BJ (cell line): ENCODE data around the gene EPHA4. TPM values are rescaled to one million over a fixed set of nuclear protein-coding genes. Genes with fewer than 3 reads are reported as not detected.

Experiments used
- CTCF ChIA-PET: fragments of 350-600 bp; formaldehyde crosslinking; extraction: SDS; loops from one replicate; lab custom pipeline; 2021; ENCODE audit warnings: antibody characterized with exemption, inconsistent platforms; lab: Yijun Ruan, JAX
- POLR2A ChIA-PET: fragments of 300-600 bp; sonication (Branson Sonifier 250); formaldehyde crosslinking; extraction: SDS; loops from one replicate; lab custom pipeline; 2021; ENCODE audit warnings: antibody characterized with exemption; lab: Charles Lee
- DNase-seq: peaks from one replicate; pipeline ENCODE4 v3.0.0-alpha.2; 2011; ENCODE audit warnings: low read depth
- H3K27me3 ChIP-seq: 2 replicates; pipeline ENCODE4 v1.6.0; 2011; ENCODE audit warnings: low read length; ENCODE audit not compliant: control insufficient read depth, insufficient read depth
- H3K36me3 ChIP-seq: 2 replicates; pipeline ENCODE4 v1.5.1; 2011; ENCODE audit warnings: low read length; ENCODE audit not compliant: control insufficient read depth, insufficient read depth
- H3K4me3 ChIP-seq: 2 replicates; pipeline ENCODE4 v1.5.1; 2011; ENCODE audit warnings: low read depth, mild to moderate bottlenecking, control low read depth, low read length
- CTCF ChIP-seq: IDR thresholded peaks from 2 replicates; pipeline ENCODE4 v1.5.1; 2011; ENCODE audit warnings: low read depth, mild to moderate bottlenecking, control low read depth, inconsistent platforms, low read length, moderate library complexity; ENCODE audit not compliant: insufficient read depth
- polyA plus RNA-seq: library from polyadenylated mRNA; depleted of rRNA; stranded (reverse); fragments of >200 nt; gene quantifications from 2 replicates; pipeline ENCODE4 v1.2.3, GENCODE V29; 2011

The EPHA4 gene
- polyA plus RNA-seq, 1 experiment = 63.2 TPM

GRCh38 chr2:221480821-221481220, 91.3 kb downstream of the EPHA4 start:
- POLR2A ChIA-PET = no interaction called here
- TF ChIP-seq CTCF = no peak

GRCh38 chr2:221480163-221480562, 91.9 kb downstream of the EPHA4 start:
- CTCF ChIA-PET = interaction anchor here (1.0 kb wide), 1 partner anchor 23 kb away, joined by 3 read pairs; no protein-coding TSS in a partner anchor

More at GRCh38 chr2:221480821-221481220, 91.3 kb downstream of the EPHA4 start:
- peaks cover 13% of the 10 kb centered on the region for H3K36me3 ChIP-seq
- H3K27me3 ChIP-seq = no peaks in the 10 kb centered on the region
- DNase-seq = no peak
- no peak overlapping the region for H3K4me3 ChIP-seq
- CTCF ChIA-PET = no interaction called here

GRCh38 chr2:221478485-221478863, 93.6 kb downstream of the EPHA4 start:
- H3K27me3 ChIP-seq = no peaks in the 10 kb centered on the region
- ChIA-PET POLR2A (no interaction called here), CTCF (interaction anchor here (0.6 to 1.3 kb wide), 3 partner anchors 9 to 1814 kb away, joined by 3 read pairs; no protein-coding TSS in a partner anchor)
- H3K4me3 ChIP-seq = no peak overlapping the region
- no peak for TF ChIP-seq CTCF
- peaks cover 17% of the 10 kb centered on the region for H3K36me3 ChIP-seq
- DNase-seq = no peak

More at GRCh38 chr2:221480163-221480562, 91.9 kb downstream of the EPHA4 start:
- Histone ChIP-seq H3K4me3 (no peak overlapping the region), H3K27me3 (no peaks in the 10 kb centered on the region), H3K36me3 (peaks cover 14% of the 10 kb centered on the region)
- DNase-seq = no peak
- no peak for TF ChIP-seq CTCF
- POLR2A ChIA-PET = no interaction called here

GRCh38 chr2:221477714-221478484, 94.2 kb downstream of the EPHA4 start:
- POLR2A ChIA-PET = interaction anchor here (0.6 kb wide), 1 partner anchor 35 kb away, joined by 3 read pairs; no protein-coding TSS in a partner anchor
- no peak for DNase-seq
- H3K27me3 ChIP-seq = no peaks in the 10 kb centered on the region
- CTCF ChIA-PET = interaction anchor here (0.6 to 1.3 kb wide), 3 partner anchors 9 to 1814 kb away, joined by 3 read pairs; no protein-coding TSS in a partner anchor
- TF ChIP-seq CTCF = no peak
- no peak overlapping the region for H3K4me3 ChIP-seq
- peaks cover 17% of the 10 kb centered on the region for H3K36me3 ChIP-seq

- H3K36me3 ChIP-seq = peaks cover 13% of the 10 kb centered on the region
- no peaks in the 10 kb centered on the region for H3K27me3 ChIP-seq
- ChIA-PET CTCF (no interaction called here), POLR2A (interaction anchor here (0.7 kb wide), 1 partner anchor 1016 kb away, joined by 5 read pairs; no protein-coding TSS in a partner anchor)
- no peak overlapping the region for H3K4me3 ChIP-seq
- DNase-seq = no peak
- TF ChIP-seq CTCF = no peak
Measured at GRCh38 chr2:221476195-221476594, 95.9 kb downstream of the EPHA4 start.
